HepG2 (cell line): Measurements from ENCODE around the gene WBP1. TPM values are rescaled to one million over a fixed set of nuclear protein-coding genes. Genes with fewer than 3 reads are reported as not detected.

Experiments
- AGO1 ChIP-seq: fragments of 200-400 bp; formaldehyde crosslinking; IDR thresholded peaks from 2 replicates; pipeline ENCODE4 v1.6.1; 2017; ENCODE audit warnings: mild to moderate bottlenecking, low read depth, low read length, moderate library complexity; ENCODE audit not compliant: poor library complexity, severe bottlenecking
- CAMTA2 ChIP-seq: sonication (generic); formaldehyde crosslinking; IDR thresholded peaks from 2 replicates; pipeline ENCODE4 v1.4.0; 2020; ENCODE audit warnings: mild to moderate bottlenecking, missing genetic modification reagents, borderline replicate concordance
- HNRNPL ChIP-seq: fragments of 200-400 bp; formaldehyde crosslinking; IDR thresholded peaks from 2 replicates; pipeline ENCODE4 v1.6.1; 2017; ENCODE audit warnings: mild to moderate bottlenecking, low read depth, low read length
- SRF ChIP-seq: IDR thresholded peaks from 2 replicates; pipeline ENCODE4 v1.6.1; 2011; ENCODE audit warnings: mild to moderate bottlenecking, low read depth, low read length, moderate library complexity
- XRCC5 ChIP-seq: fragments of 200-400 bp; formaldehyde crosslinking; optimal IDR thresholded peaks from 2 replicates; pipeline ENCODE3; 2017; ENCODE audit warnings: mild to moderate bottlenecking, low read length
- YY1 ChIP-seq: IDR thresholded peaks from 2 replicates; pipeline ENCODE4 v1.6.1; 2011; ENCODE audit warnings: low read length, low read depth, moderate library complexity, mild to moderate bottlenecking; ENCODE audit not compliant: insufficient read depth, insufficient replicate concordance
- ZNF263 ChIP-seq: sonication (generic); formaldehyde crosslinking; IDR thresholded peaks from 2 replicates; pipeline ENCODE4 v1.4.0; 2020; ENCODE audit warnings: missing genetic modification reagents
- polyA plus RNA-seq, 8 experiments: library from polyadenylated mRNA; depleted of rRNA in 3 of 8; stranded (reverse) in 7 of 8; unstranded in 1 of 8; fragments of >200 nt; fragmentation: Illumina TruSeq in 4 of 8; extraction: Trizol in 4 of 8; gene quantifications; 2 replicates each; pipeline versions ENCODE4 v1.2.1 to v1.2.3, GENCODE V29; 2011 to 2016; ENCODE audit warnings: low read depth in 4 of 8, missing spikeins in 1 of 8, mixed read lengths in 1 of 8; ENCODE audit not compliant: insufficient read depth in 1 of 8
- total RNA-seq, 5 experiments: library from RNA; depleted of rRNA; stranded (reverse); fragments of >200 nt; fragmentation: Illumina TruSeq; extraction: Trizol; gene quantifications; 2 replicates each; pipeline ENCODE4 v1.2.3, GENCODE V29; 2016; ENCODE audit warnings: low read depth in 1 of 5
- TF ChIP-seq, protein P1 (sequence below): sonication (generic); formaldehyde crosslinking; IDR thresholded peaks from 2 replicates; pipeline ENCODE4 v1.8.0; 2022; ENCODE audit warnings: mild to moderate bottlenecking, missing genetic modification reagents, moderate library complexity
- TF ChIP-seq, protein P2 (sequence below): sonication (generic); formaldehyde crosslinking; conservative IDR thresholded peaks from 2 replicates; pipeline ENCODE4 v1.8.0; 2022; ENCODE audit warnings: low read depth, missing genetic modification reagents
- TF ChIP-seq, protein P3 (sequence below): sonication (generic); formaldehyde crosslinking; IDR thresholded peaks from 2 replicates; pipeline ENCODE4 v1.4.0; 2020; ENCODE audit warnings: missing genetic modification reagents, borderline replicate concordance
- TF ChIP-seq, protein P4 (sequence below): sonication (generic); formaldehyde crosslinking; IDR thresholded peaks from 2 replicates; pipeline ENCODE4 v1.5.1; 2020; ENCODE audit warnings: missing genetic modification reagents, mild to moderate bottlenecking, borderline replicate concordance
- TF ChIP-seq, protein P5 (sequence below), 2 experiments: sonication (generic) in 1 of 2; formaldehyde crosslinking in 1 of 2; IDR thresholded peaks; 2 replicates each; pipeline versions ENCODE4 v1.4.0 to v1.6.1; 2018 to 2020; ENCODE audit warnings: missing genetic modification reagents in 2 of 2, borderline replicate concordance in 1 of 2, low read depth in 1 of 2, mild to moderate bottlenecking in 1 of 2, missing biosample characterization in 1 of 2
- TF ChIP-seq, protein P6 (sequence below): sonication (generic); formaldehyde crosslinking; IDR thresholded peaks from 2 replicates; pipeline ENCODE4 v1.4.0; 2020; ENCODE audit warnings: low read depth, mild to moderate bottlenecking, missing genetic modification reagents

The WBP1 gene
- total and polyA plus RNA-seq, 2 of the 13 experiments (the other 11 are each of a cell fraction or from before 2014, with no cell fraction given) = 38.8 to 85.7 TPM

DNA sequence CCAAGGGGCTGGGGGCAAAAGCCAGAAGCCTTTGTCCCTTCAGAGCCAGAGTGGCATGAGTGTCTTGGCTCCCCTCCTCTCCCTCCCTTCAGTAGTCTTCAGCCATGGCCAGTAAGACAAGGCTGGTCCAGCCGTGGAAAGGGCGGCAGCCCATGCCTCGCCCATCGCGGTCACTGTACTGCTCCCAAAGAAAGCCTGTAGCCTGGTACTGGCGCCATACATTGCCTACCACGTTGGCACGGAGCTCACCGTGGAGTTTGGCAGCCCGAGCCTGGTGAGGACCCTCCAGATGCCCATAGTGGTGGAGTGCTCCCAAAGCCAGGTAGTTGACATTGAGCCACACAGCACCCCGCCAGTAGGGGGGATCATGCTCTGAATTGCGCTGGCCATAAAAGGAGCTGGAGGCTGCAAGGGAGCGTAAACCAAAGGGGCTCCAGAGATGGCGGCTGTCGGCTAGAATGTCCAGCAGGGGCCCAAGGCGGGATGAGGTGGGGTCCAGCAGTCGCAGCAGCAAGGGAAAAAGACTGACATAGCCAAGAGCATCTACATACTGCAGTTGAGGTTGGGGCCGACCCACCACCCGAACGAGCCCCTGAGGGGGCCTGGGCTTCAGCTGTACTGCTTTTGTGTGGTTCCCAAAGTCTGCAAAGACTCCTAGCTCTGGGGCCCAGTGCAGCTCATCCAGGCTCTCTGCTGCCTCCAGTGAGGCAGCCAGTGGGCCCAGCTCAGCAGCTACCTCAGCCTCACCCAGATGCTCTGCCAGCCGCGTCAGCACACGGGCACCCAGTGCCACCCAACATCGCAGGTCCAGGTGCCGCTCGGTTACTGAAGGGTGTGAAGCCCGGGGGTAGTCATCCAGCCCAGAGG is 3.2 kb downstream of the WBP1 start (continued):
- TF ChIP-seq HNRNPL (peak; percentile 48; the same call in 1 of the 2 replicates), ZNF263 (CRISPR knock-in tag) (peak; percentile 99), SRF (peak; percentile 91), AGO1 (peak; percentile 93), XRCC5 (peak; percentile 80), YY1 (peak; percentile 30), CAMTA2 (CRISPR knock-in tag) (0 out of 2 replicates have a peak, but pooled peaks have one; percentile 58)
- TF ChIP-seq, protein P1, sequence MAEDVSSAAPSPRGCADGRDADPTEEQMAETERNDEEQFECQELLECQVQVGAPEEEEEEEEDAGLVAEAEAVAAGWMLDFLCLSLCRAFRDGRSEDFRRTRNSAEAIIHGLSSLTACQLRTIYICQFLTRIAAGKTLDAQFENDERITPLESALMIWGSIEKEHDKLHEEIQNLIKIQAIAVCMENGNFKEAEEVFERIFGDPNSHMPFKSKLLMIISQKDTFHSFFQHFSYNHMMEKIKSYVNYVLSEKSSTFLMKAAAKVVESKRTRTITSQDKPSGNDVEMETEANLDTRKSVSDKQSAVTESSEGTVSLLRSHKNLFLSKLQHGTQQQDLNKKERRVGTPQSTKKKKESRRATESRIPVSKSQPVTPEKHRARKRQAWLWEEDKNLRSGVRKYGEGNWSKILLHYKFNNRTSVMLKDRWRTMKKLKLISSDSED (CRISPR knock-in tag) = 0 out of 2 replicates have a peak, but pooled peaks have one; percentile 39
- TF ChIP-seq, protein P2, sequence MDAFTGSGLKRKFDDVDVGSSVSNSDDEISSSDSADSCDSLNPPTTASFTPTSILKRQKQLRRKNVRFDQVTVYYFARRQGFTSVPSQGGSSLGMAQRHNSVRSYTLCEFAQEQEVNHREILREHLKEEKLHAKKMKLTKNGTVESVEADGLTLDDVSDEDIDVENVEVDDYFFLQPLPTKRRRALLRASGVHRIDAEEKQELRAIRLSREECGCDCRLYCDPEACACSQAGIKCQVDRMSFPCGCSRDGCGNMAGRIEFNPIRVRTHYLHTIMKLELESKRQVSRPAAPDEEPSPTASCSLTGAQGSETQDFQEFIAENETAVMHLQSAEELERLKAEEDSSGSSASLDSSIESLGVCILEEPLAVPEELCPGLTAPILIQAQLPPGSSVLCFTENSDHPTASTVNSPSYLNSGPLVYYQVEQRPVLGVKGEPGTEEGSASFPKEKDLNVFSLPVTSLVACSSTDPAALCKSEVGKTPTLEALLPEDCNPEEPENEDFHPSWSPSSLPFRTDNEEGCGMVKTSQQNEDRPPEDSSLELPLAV (CRISPR knock-in tag) = no peak
- TF ChIP-seq, protein P3, sequence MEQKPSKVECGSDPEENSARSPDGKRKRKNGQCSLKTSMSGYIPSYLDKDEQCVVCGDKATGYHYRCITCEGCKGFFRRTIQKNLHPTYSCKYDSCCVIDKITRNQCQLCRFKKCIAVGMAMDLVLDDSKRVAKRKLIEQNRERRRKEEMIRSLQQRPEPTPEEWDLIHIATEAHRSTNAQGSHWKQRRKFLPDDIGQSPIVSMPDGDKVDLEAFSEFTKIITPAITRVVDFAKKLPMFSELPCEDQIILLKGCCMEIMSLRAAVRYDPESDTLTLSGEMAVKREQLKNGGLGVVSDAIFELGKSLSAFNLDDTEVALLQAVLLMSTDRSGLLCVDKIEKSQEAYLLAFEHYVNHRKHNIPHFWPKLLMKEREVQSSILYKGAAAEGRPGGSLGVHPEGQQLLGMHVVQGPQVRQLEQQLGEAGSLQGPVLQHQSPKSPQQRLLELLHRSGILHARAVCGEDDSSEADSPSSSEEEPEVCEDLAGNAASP (CRISPR knock-in tag) = no peak
- TF ChIP-seq, protein P4, sequence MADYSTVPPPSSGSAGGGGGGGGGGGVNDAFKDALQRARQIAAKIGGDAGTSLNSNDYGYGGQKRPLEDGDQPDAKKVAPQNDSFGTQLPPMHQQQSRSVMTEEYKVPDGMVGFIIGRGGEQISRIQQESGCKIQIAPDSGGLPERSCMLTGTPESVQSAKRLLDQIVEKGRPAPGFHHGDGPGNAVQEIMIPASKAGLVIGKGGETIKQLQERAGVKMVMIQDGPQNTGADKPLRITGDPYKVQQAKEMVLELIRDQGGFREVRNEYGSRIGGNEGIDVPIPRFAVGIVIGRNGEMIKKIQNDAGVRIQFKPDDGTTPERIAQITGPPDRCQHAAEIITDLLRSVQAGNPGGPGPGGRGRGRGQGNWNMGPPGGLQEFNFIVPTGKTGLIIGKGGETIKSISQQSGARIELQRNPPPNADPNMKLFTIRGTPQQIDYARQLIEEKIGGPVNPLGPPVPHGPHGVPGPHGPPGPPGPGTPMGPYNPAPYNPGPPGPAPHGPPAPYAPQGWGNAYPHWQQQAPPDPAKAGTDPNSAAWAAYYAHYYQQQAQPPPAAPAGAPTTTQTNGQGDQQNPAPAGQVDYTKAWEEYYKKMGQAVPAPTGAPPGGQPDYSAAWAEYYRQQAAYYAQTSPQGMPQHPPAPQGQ (CRISPR knock-in tag) = 0 out of 2 replicates have a peak, but pooled peaks have one; percentile 64
- TF ChIP-seq, protein P5, sequence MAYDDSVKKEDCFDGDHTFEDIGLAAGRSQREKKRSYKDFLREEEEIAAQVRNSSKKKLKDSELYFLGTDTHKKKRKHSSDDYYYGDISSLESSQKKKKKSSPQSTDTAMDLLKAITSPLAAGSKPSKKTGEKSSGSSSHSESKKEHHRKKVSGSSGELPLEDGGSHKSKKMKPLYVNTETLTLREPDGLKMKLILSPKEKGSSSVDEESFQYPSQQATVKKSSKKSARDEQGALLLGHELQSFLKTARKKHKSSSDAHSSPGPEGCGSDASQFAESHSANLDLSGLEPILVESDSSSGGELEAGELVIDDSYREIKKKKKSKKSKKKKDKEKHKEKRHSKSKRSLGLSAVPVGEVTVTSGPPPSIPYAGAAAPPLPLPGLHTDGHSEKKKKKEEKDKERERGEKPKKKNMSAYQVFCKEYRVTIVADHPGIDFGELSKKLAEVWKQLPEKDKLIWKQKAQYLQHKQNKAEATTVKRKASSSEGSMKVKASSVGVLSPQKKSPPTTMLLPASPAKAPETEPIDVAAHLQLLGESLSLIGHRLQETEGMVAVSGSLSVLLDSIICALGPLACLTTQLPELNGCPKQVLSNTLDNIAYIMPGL (CRISPR knock-in tag; IDR thresholded peaks at IDR 0.05; ENCODE audit: borderline replicate concordance in 1 of 2, low read depth in 1 of 2) = peak in 1 of 2 experiments; percentile 16; a peak in 1 of 4 replicates
- TF ChIP-seq, protein P6, sequence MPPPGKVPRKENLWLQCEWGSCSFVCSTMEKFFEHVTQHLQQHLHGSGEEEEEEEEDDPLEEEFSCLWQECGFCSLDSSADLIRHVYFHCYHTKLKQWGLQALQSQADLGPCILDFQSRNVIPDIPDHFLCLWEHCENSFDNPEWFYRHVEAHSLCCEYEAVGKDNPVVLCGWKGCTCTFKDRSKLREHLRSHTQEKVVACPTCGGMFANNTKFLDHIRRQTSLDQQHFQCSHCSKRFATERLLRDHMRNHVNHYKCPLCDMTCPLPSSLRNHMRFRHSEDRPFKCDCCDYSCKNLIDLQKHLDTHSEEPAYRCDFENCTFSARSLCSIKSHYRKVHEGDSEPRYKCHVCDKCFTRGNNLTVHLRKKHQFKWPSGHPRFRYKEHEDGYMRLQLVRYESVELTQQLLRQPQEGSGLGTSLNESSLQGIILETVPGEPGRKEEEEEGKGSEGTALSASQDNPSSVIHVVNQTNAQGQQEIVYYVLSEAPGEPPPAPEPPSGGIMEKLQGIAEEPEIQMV = 0 out of 2 replicates have a peak, but pooled peaks have one; percentile 18
